A673 (cell line): Measurements from ENCODE around the gene KRT37.

Source experiments
- EZH2 ChIP-seq: fragments of 200-600 bp; sonication (generic); IDR thresholded peaks from 2 replicates; pipeline ENCODE4 v1.6.1; 2017; ENCODE audit warnings: borderline replicate concordance, low read depth, mild to moderate bottlenecking, mixed read lengths, antibody characterized with exemption, low read length; ENCODE audit not compliant: poor library complexity, severe bottlenecking
- TF ChIP-seq, protein P1 (sequence below): fragments of 300-800, 200-600 bp; sonication (generic); conservative IDR thresholded peaks from 2 replicates; pipeline ENCODE4 v1.5.1; 2017; ENCODE audit warnings: low read depth, mild to moderate bottlenecking, antibody characterized with exemption, low read length, moderate library complexity, mixed read lengths

- TF ChIP-seq, protein P1, sequence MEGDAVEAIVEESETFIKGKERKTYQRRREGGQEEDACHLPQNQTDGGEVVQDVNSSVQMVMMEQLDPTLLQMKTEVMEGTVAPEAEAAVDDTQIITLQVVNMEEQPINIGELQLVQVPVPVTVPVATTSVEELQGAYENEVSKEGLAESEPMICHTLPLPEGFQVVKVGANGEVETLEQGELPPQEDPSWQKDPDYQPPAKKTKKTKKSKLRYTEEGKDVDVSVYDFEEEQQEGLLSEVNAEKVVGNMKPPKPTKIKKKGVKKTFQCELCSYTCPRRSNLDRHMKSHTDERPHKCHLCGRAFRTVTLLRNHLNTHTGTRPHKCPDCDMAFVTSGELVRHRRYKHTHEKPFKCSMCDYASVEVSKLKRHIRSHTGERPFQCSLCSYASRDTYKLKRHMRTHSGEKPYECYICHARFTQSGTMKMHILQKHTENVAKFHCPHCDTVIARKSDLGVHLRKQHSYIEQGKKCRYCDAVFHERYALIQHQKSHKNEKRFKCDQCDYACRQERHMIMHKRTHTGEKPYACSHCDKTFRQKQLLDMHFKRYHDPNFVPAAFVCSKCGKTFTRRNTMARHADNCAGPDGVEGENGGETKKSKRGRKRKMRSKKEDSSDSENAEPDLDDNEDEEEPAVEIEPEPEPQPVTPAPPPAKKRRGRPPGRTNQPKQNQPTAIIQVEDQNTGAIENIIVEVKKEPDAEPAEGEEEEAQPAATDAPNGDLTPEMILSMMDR, result no peak
- no peak for TF ChIP-seq EZH2
Observed at GRCh38 chr17:41463746-41464145, 39.4 kb upstream of the KRT37 start.
